ENCODE data around the gene PLAC8L1. TPM values are rescaled to one million over a fixed set of nuclear protein-coding genes. Genes with fewer than 3 reads are reported as not detected.
"Not testable (repeated sequence)": the region's sequence is repeated elsewhere in the genome, so short reads cannot be mapped to it uniquely, and the experiment has no call there.

The PLAC8L1 gene
- total and polyA plus RNA-seq, 4 donors, result 0.39 to 2.4 (median 2.1) TPM; not detected in 1

DNA sequence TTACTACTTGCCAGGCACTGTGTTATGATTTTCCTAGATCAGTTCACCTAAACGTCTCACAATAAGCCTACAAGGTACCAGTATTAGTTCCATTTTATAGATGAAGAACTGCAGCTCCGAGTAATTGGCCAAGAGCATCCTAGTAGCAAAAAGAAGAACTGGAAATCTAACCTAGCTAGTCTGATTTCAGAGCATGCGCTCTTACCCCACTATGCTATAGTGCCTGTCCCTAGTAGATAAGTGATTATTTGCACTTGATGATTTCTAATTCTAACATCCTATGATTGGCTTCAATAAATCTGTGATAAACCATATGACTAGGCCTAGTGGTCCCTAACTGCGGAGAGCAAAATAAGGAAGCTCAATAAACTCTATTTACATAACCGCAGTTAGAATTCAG lies 7.1 kb upstream of the PLAC8L1 start:
- H3K4me1 ChIP-seq (ENCODE audit: control insufficient read depth, insufficient read depth, low read length), result no peaks in the 10 kb centered on the region
- no peaks in the 10 kb centered on the region for H3K27me3 ChIP-seq (ENCODE audit: control insufficient read depth, insufficient read depth, low read length)
- DNase-seq (ENCODE audit: low read depth in 4 of 6, low spot score in 6 of 6), result no peak
- no peaks in the 10 kb centered on the region for H3K9me3 ChIP-seq (ENCODE audit: control insufficient read depth, insufficient read depth, low read length)
- WGBS (ENCODE audit: insufficient coverage), result no CpG with 5 or more reads among the region's 5 CpGs
- H3K4me3 ChIP-seq (ENCODE audit: low read depth, low read length), result no peak overlapping the region
- no peak overlapping the region for H3K27ac ChIP-seq (ENCODE audit: low read depth, low read length)
- H3K36me3 ChIP-seq (ENCODE audit: control insufficient read depth, insufficient read depth, low read length), result peaks cover 14% of the 10 kb centered on the region

DNA sequence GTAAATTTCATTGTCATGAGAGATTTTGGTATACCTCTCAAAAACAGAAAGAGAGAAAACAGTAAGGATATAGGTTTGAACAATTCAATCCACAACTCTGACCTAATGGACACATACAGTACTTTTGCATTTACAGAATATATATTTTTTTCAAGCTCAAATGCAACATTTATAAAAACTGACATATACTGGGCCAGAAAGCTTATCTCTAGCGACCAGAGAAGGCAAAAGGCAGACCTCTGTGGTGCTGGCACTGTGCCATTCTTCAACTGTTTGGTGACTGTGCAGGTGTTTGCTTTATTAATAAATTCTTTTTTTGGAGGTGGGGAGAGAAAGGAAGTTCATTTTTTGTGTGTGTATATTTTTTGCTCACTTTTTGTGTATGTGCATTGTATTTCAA lies 6.0 kb upstream of the PLAC8L1 start:
- Histone ChIP-seq H3K36me3 (ENCODE audit: control insufficient read depth, insufficient read depth, low read length) (peaks cover 11% of the 10 kb centered on the region), H3K4me1 (ENCODE audit: control insufficient read depth, insufficient read depth, low read length) (no peaks in the 10 kb centered on the region), H3K4me3 (ENCODE audit: low read depth, low read length) (no peak overlapping the region), H3K27ac (ENCODE audit: low read depth, low read length) (no peak overlapping the region), H3K27me3 (ENCODE audit: control insufficient read depth, insufficient read depth, low read length) (no peaks in the 10 kb centered on the region), H3K9me3 (ENCODE audit: control insufficient read depth, insufficient read depth, low read length) (no peaks in the 10 kb centered on the region)
- DNase-seq (ENCODE audit: low read depth in 4 of 6, low spot score in 6 of 6), result no peak
- WGBS (ENCODE audit: insufficient coverage), result no CpG with 5 or more reads among the region's 1 CpG

DNA sequence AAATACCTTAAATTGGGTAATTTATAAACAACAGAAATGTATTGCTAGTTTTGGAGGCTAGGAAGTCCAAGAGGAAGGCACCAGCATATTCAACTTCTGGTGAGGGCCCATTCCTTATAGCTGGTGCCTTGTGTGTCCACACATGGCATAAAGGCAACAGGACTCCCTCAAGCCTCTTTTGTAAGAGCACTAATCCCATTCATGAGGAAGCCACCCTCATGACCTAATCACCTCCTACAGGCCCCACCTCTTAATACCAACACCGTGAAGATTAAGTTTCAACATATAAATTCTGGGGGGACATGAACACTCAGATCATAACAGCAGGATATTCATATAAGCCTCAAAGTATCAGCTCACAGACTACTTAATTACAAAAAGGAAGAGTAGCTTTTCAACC lies 4.0 kb upstream of the PLAC8L1 start:
- Histone ChIP-seq H3K9me3 (ENCODE audit: control insufficient read depth, insufficient read depth, low read length) (no peaks in the 10 kb centered on the region), H3K27me3 (ENCODE audit: control insufficient read depth, insufficient read depth, low read length) (no peaks in the 10 kb centered on the region), H3K27ac (ENCODE audit: low read depth, low read length) (no peak overlapping the region), H3K36me3 (ENCODE audit: control insufficient read depth, insufficient read depth, low read length) (peaks cover 5% of the 10 kb centered on the region), H3K4me3 (ENCODE audit: low read depth, low read length) (no peak overlapping the region), H3K4me1 (ENCODE audit: control insufficient read depth, insufficient read depth, low read length) (no peaks in the 10 kb centered on the region)
- WGBS (ENCODE audit: insufficient coverage), result 100% methylated on average over 1 of the region's 1 CpG
- no peak for DNase-seq (ENCODE audit: low read depth in 4 of 6, low spot score in 6 of 6)

DNA sequence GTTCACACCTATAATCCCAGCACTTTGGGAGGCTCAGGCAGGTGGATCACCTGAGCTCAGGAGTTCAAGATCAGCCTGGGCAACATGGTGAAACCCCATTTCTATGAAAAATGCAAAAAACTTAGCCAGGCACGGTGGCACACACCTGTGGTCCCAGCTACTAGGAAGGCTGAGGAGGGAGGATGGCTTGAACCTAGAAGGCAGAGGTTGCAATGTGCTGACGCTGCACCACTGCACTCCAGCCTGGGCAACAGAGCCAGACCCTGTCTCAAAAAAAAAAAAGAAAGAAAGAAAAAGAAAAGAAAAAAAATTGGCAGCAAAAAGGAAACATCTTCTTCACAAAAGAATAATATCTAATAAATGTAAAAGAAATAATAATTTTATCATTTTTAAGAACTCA lies 3.5 kb upstream of the PLAC8L1 start:
- WGBS (ENCODE audit: insufficient coverage), result 88% methylated on average over 1 of the region's 2 CpGs
- not testable (repeated sequence) for H3K27me3 ChIP-seq (ENCODE audit: control insufficient read depth, insufficient read depth, low read length); H3K36me3 ChIP-seq (ENCODE audit: control insufficient read depth, insufficient read depth, low read length)

DNA sequence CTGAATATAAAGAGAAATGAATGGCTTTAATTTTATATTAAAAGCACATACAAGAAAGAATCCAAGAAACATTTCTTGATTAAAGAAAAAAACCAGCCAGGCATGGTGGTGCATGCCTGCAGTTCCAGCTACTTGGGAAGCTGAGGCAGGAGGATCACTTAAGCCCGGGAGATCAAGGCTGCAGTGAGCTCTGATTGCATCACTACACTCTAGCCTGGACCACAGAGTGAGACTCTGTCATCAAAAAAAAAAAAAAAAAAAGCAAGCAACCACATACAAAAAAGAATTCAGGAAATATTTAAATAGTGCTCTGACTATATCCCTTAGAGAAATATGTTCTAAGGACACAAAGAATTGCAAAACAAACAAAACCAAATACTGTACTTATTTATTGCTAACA lies 2.5 kb upstream of the PLAC8L1 start:
- H3K9me3 ChIP-seq (ENCODE audit: control insufficient read depth, insufficient read depth, low read length), result no peaks in the 10 kb centered on the region

More for the DNA sequence above, 3.5 kb upstream of the PLAC8L1 start:
- DNase-seq (ENCODE audit: low read depth in 4 of 6, low spot score in 6 of 6); H3K4me1 ChIP-seq (ENCODE audit: control insufficient read depth, insufficient read depth, low read length); H3K9me3 ChIP-seq (ENCODE audit: control insufficient read depth, insufficient read depth, low read length); H3K4me3 ChIP-seq (ENCODE audit: low read depth, low read length); H3K27ac ChIP-seq (ENCODE audit: low read depth, low read length): not testable (repeated sequence)

DNA sequence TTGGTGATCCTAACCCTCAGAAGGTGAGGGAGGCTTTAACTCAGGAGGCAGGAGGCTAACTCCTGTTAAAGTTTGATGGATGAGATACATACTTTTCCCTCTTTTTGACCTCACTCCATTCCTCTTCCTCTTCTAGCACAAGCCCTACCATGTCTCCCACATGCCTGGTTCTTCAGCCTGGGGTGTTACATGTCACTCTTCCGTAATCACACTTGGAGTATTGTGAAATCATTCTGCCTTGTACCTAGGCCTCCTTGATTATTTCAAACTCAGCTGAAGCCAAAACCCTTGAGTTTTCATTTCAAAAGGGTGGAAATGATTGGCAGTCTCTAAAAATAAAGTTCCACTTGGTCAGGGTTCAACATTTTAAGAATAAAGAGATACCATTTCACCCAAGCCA lies 1.8 kb downstream of the PLAC8L1 start:
- no peaks in the 10 kb centered on the region for H3K4me1 ChIP-seq (ENCODE audit: control insufficient read depth, insufficient read depth, low read length)
- H3K36me3 ChIP-seq (ENCODE audit: control insufficient read depth, insufficient read depth, low read length), result no peaks in the 10 kb centered on the region
- no peak for DNase-seq (ENCODE audit: low read depth in 4 of 6, low spot score in 6 of 6)
- no peaks in the 10 kb centered on the region for H3K9me3 ChIP-seq (ENCODE audit: control insufficient read depth, insufficient read depth, low read length)
- H3K27ac ChIP-seq (ENCODE audit: low read depth, low read length), result no peak overlapping the region
- WGBS (ENCODE audit: insufficient coverage), result no CpG with 5 or more reads among the region's 1 CpG
- no peak overlapping the region for H3K4me3 ChIP-seq (ENCODE audit: low read depth, low read length)
- H3K27me3 ChIP-seq (ENCODE audit: control insufficient read depth, insufficient read depth, low read length), result no peaks in the 10 kb centered on the region

More for the DNA sequence above, 2.5 kb upstream of the PLAC8L1 start:
- Histone ChIP-seq H3K27ac (ENCODE audit: low read depth, low read length) (no peak overlapping the region), H3K36me3 (ENCODE audit: control insufficient read depth, insufficient read depth, low read length) (peaks cover 1% of the 10 kb centered on the region), H3K4me3 (ENCODE audit: low read depth, low read length) (no peak overlapping the region), H3K4me1 (ENCODE audit: control insufficient read depth, insufficient read depth, low read length) (no peaks in the 10 kb centered on the region), H3K27me3 (ENCODE audit: control insufficient read depth, insufficient read depth, low read length) (no peaks in the 10 kb centered on the region)
- DNase-seq (ENCODE audit: low read depth in 4 of 6, low spot score in 6 of 6), result no peak
- no CpG with 5 or more reads among the region's 1 CpG for WGBS (ENCODE audit: insufficient coverage)

DNA sequence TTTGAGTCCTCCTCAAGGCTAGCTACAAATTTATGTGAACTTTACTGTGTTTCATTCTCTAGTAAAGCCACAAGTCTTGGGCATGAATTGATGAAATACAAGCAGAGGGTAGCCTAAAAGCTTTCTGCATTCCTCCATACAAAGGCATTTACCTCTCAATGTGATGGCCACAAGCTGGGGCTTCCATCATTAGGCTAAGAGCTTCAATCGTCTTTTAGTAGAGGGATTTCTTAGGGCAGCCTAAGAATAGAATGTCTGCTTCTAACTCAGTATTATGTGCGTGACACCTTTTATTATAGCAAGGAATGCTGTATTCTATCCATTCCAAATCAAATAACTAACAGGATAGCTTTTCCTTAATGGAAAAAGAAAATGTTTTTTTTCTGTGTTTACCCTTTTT lies 3.7 kb downstream of the PLAC8L1 start:
- H3K36me3 ChIP-seq (ENCODE audit: control insufficient read depth, insufficient read depth, low read length), result no peaks in the 10 kb centered on the region
- DNase-seq (ENCODE audit: low read depth in 4 of 6, low spot score in 6 of 6), result no peak
- H3K27ac ChIP-seq (ENCODE audit: low read depth, low read length), result no peak overlapping the region
- no peaks in the 10 kb centered on the region for H3K9me3 ChIP-seq (ENCODE audit: control insufficient read depth, insufficient read depth, low read length)
- no peak overlapping the region for H3K4me3 ChIP-seq (ENCODE audit: low read depth, low read length)
- WGBS (ENCODE audit: insufficient coverage), result no CpG with 5 or more reads among the region's 2 CpGs
- H3K27me3 ChIP-seq (ENCODE audit: control insufficient read depth, insufficient read depth, low read length), result no peaks in the 10 kb centered on the region
- H3K4me1 ChIP-seq (ENCODE audit: control insufficient read depth, insufficient read depth, low read length), result no peaks in the 10 kb centered on the region

DNA sequence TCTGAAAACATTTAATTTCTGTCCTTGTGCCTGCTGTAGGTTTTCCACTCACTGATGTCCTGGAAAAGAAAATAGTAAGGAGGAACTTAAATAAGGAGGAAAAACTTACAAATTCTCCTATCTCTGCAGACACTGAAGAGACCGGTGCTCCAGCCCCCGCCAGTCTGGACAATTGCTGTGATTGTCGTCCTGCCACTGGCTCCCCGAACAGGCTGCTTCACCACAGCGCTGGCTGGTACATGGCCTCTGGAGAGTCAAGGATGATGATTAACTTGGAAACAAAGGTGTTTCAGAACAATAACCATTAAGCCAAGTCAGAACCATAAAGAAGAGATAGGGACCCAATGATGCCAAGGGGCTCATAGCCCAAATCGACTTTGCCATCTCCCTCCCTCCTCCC lies 7.3 kb downstream of the PLAC8L1 start:
- Histone ChIP-seq H3K9me3 (ENCODE audit: control insufficient read depth, insufficient read depth, low read length) (no peaks in the 10 kb centered on the region), H3K27ac (ENCODE audit: low read depth, low read length) (no peak overlapping the region), H3K4me3 (ENCODE audit: low read depth, low read length) (no peak overlapping the region), H3K27me3 (ENCODE audit: control insufficient read depth, insufficient read depth, low read length) (no peaks in the 10 kb centered on the region), H3K4me1 (ENCODE audit: control insufficient read depth, insufficient read depth, low read length) (no peaks in the 10 kb centered on the region), H3K36me3 (ENCODE audit: control insufficient read depth, insufficient read depth, low read length) (no peaks in the 10 kb centered on the region)
- no peak for DNase-seq (ENCODE audit: low read depth in 4 of 6, low spot score in 6 of 6)
- WGBS (ENCODE audit: insufficient coverage), result 59% methylated on average over 2 of the region's 6 CpGs

DNA sequence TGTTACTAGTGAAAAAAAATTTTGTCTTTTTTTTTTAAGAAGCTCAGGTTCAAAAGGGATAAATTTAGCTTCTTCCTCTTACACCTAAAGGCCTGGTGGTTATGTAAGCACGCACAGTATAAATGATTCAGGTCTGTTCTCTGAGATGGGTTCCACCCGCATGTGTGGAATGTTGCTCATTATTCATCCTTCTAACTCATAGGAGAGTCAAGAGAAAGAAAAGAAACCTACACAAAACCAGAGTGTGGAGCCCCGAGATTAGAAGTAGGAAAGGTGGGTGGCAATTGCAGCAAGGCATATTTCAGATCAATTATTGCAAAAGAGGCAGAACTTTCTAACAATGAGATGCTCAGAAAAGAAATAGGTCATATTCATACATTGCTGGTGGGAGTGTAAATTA lies 13.5 kb downstream of the PLAC8L1 start:
- Histone ChIP-seq H3K36me3 (ENCODE audit: control insufficient read depth, insufficient read depth, low read length) (no peaks in the 10 kb centered on the region), H3K4me1 (ENCODE audit: control insufficient read depth, insufficient read depth, low read length) (no peaks in the 10 kb centered on the region), H3K4me3 (ENCODE audit: low read depth, low read length) (no peak overlapping the region), H3K27ac (ENCODE audit: low read depth, low read length) (no peak overlapping the region), H3K27me3 (ENCODE audit: control insufficient read depth, insufficient read depth, low read length) (no peaks in the 10 kb centered on the region), H3K9me3 (ENCODE audit: control insufficient read depth, insufficient read depth, low read length) (no peaks in the 10 kb centered on the region)
- no CpG with 5 or more reads among the region's 3 CpGs for WGBS (ENCODE audit: insufficient coverage)
- DNase-seq (ENCODE audit: low read depth in 4 of 6, low spot score in 6 of 6), result no peak

DNA sequence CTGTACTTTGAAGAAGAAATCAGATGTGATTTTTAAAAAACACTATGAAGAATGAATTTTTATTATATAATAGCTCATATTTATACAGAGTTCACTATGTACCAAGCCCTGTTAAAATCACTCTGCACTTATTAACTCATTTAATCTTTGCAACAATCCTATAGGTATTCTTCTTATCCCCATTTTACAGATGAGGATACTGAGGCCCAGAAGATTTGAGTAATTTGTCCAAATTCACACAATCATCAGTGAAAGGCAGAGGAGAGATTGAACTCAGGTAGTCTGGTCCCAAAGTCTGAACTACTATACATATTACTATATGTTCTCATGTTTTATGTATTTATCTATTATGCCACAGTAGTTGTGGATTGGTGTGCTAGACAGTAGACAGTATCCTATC lies 16.1 kb downstream of the PLAC8L1 start:
- DNase-seq (ENCODE audit: low read depth in 4 of 6, low spot score in 6 of 6), result no peak
- Histone ChIP-seq H3K27ac (ENCODE audit: low read depth, low read length) (no peak overlapping the region), H3K4me1 (ENCODE audit: control insufficient read depth, insufficient read depth, low read length) (no peaks in the 10 kb centered on the region), H3K9me3 (ENCODE audit: control insufficient read depth, insufficient read depth, low read length) (no peaks in the 10 kb centered on the region), H3K4me3 (ENCODE audit: low read depth, low read length) (no peak overlapping the region), H3K27me3 (ENCODE audit: control insufficient read depth, insufficient read depth, low read length) (no peaks in the 10 kb centered on the region), H3K36me3 (ENCODE audit: control insufficient read depth, insufficient read depth, low read length) (no peaks in the 10 kb centered on the region)
